NCI-H748 (cell line): ENCODE measurements around the gene FAM216A.
A peak's percentile ranks its signal among the peaks of the same experiment; 100 is the strongest.
"Not testable (repeated sequence)": the region's sequence is repeated elsewhere in the genome, so short reads cannot be mapped to it uniquely, and the experiment has no call there.

ENCODE experiments used
- DNase-seq: peaks from one replicate; lab custom pipeline; 2025; ENCODE audit not compliant: unreplicated experiment; lab: John Stamatoyannopoulos, UW

FAM216A gene

DNA sequence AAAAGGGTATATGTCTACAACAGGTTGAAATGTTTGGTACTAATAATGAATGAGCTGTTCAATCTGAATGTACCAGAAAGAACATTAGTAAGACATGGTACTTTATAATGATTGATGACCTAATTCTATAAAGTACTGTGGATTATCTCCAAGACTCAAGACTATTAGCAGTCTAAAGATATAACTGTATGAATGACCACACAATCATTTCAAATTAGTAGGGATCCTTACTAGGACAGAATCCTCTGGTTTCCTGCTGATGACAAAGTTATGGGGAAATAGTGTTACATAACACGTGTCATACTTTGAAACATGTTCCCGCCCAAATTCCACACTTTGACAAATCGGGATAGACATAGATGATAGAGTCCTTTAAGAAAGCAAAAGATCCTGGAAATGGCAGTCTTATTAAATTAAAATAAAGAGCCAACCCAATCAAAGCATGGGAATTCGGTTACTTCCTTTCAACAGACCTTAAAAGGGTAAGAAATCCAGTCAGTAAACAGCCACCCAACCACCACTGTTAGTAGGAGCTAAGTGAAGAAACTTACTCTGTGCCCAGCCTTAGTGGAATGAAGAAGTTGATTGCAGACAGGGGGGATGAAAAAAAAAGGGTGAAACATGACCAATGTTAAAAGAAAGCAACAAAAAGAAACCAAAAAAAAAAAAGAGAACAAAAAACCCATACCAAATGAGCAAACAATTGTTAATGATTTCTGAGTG is 30.5 kb downstream of the FAM216A start:
- no peak for DNase-seq

DNA sequence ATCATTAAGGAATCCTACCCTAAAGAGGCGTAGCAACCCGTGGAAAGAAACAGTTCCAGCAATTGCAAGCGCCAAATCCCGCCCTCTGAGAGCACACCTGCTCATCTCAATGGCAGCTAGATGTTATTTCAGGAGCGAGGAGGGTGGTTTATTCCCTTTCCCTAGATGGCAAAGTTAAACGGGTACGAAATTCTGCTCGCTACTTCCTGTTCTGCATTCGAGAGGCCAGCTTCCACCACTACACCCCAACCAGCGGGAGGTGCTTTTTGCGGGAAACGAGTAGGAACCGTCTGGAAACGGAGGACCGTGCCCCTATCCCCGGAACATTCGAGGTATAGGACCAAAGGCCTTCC is 32.7 kb downstream of the FAM216A start:
- DNase-seq, result peak; percentile 70

DNA sequence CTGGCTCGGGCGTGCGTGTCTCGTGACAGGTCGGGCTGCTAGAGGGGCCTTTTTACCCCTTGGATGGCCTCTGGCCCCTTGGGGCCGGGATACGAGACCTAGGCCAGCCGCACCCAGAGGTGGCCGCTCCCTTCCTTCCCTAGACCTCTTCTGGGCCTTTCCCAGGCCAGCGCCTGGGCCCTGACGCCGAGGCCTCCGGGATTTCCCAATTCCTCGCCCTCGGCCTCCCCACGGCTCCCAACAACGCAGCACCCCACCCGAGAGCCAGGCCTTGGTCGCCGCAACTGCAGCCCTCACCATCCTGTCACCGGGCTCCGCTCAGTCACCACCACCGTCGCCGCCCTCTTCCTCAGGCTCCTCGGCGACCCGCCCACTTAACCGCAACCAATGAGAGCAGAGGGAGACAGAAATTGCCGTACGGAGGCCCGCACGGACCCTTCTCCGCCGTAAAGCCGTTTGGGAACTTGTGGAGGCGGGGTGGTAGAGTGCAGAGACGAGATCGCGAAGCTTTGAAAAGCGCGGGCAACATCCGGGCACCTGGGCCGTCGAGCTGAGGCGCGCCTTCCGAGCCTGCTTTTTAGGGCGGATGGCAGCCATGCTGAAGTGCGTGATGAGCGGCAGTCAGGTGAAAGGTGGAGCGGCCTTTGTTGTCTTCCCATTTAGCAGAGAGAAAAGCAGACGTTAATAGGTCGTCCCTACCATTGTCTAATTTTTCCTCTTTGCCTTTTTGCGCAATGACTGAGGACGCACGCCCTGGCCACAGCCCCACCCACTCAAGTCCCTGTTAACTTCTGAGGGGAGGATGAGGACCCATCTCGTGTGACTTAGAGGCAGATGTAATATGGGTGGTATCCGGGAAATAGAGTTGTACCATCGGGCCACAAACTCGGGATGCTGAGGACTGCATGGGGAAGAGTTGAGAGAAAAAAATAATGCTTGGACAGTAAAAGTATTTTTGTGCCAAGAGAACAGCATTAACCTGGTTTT is 33.4 kb downstream of the FAM216A start, which contains the start of the genes RAD9B and VPS29:
Gene RAD9B, plus strand, starts transcription at position 580 of the 987 bp plus-strand sequence. Its CDS starts 7 bp downstream, at position 587.
Gene VPS29, minus strand, starts transcription at position 360 of the 987 bp plus-strand sequence. Its CDS starts 60 bp downstream, at position 300.
- peak; percentile 99 for DNase-seq

DNA sequence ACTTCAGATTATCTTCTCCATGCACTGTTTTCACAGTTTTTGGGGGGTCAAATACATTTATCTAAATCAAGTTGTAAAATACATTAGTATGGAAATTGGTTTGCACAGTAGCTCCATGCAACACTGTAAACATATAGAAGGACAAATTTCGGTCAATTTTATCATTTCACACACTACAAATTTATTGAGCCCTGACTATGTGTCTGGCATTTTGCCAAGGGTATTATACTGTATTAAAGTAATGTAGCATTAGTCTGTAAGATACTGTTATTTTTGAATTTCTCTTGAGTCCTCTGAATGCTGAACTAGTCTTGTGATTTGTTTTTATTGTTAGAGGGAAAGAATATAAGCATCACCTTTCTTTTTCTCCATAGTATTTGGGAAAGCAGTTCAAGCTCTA is 34.8 kb downstream of the FAM216A start:
- DNase-seq, result no peak

DNA sequence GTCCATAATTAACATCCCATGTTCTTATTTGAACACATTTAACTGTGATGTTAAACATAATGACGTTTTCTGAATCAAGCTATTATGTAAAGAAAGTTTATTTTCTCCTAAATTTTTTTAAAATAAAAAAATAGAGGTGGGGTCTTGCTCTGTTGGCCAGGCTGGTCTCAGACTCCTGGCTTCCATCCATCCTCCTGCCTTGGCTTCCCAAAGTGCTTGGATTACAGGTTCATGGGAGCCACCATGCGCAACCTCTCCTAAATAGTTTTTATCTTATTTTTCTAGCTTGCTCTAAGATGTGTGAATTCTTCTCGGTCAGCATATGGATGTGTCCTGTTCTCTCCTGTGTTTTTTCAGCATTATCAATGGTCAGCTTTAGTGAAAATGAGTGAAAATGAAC is 36.7 kb downstream of the FAM216A start:
- no peak for DNase-seq

DNA sequence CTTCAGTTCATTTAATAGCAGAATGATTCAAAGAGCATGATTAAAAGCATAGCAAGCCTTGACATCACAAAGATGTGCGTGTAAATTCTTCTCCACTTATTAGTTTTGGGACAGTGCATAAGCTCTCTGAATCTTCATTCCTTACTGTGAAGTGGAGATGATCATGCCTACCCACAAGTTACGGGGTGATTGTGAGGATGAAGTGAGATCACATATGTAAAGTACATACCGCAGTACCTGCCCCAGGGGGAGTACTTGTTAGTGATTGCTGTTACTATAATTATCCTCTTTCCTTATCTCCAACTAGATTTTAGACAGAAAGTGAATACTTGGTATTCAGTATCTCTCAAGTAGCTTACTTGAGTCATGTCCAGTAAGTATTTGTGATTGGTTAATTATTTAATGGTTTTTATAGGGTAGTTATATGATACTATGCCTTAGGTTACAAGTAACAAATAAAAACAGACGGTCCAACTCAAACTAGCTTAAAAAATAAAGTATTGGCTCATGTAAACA is 39.5 kb downstream of the FAM216A start:
- DNase-seq, result no peak

DNA sequence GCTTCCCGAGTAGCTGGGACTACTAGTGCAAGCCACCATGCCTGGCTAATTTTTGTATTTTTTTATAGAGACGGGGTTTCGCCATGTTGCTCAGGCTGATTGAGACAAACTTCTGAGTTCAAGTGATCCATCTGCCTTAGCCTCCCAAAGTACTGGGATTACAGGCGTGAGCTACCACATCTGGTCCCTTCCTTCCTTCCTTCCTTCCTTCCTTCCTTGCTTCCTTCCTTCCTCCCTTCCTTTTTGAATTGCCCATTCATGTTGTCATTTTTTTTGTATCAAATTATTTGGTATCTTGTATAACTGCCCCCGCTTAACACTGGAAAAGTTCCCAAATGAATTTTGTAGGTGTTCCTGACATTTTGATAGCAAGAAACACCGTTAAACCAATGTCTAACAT is 45.2 kb downstream of the FAM216A start:
- DNase-seq, result no peak

DNA sequence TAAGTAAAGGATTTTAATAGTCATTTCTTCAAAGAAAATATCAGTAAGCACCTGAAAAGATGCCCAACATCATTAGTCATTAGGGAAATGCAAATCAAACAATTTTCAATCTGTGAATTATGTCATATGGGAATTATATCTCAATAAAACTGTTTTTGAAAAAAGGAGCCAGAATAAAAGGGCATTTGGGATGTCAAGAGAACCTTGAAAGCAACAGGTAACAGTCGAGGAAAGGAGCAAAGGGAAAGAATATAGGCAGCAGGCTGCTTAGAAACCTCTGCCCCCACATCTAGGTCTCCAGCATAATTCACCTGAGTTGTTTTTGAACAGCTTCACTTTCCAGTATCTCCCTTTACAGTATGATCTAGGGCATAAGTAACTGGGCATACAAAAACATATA is 45.7 kb downstream of the FAM216A start:
- no peak for DNase-seq

DNA sequence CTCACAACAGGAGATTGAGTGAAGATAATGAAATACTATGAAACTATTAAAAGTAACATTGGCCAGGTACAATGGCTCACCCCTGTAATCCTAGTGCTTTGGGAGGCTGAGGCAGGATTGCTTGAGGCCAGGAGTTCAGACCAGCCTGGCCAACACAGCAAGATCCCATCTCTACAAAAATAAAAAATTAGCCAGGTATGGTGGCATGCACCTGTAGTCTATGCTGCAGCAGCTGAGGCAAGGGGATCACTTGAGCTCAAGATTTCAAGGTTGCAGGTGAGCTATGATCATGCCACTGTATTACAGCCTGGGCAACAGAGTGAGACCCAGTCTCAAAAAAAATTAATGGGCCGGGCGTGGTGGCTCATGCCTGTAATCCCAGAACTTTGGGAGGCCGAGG is 48.4 kb downstream of the FAM216A start:
- no peak for DNase-seq

DNA sequence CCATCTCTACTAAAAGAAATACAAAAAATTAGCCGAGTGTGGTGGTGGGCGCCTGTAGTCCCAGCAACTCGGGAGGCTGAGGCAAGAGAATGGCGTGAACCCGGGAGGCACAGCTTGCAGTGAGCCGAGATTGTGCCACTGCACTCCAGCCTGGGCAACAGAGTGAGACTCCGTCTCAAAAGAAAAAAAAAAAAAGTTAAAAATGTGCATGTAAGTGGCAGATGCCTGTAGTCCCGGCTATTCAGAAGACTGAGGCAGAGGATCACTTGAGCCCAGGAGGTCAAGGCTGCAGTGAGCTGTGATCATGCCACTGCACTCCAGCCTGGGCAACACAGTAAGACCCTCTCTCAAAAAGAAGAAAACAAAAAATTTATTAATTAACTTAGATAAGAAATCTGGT is 49.4 kb downstream of the FAM216A start:
- DNase-seq, result not testable (repeated sequence)

DNA sequence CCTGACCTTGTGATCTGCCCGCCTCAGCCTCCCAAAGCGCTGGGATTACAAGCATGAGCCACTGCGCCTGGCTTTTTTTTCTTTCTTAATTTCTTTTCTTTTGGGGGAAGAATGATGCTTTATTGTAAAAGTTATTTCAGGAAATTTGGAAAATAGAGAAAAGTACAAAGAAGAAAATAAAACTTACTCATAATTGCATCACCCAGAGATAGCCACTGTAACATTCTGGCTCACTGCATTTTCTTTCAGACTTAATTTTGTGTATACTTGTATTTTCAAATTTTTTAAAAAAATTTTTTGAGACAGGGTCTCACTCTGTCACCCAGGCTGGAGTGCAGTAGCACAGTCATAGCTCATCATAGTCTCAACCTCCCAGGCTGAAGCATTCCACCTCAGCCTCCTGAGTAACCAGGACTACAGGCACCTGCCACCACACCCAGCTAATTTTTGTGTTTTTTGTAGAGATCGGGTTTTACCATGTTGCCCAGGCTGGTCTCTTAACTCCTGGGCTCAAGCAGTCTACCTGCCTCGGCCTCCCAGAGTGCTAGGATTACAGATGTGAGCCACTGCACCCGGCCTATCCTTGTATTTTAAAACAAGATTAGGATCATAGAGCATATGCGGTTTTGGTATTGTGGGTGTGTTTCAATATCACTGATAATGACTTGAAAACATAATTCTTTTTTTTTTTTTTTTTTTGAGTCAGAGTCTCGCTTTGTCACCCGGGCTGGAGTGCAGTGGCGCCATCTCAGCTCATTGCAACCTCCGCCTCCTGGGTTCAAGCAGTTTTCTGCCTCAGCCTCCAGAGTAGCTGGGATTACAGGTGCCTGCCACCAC is 52.4 kb downstream of the FAM216A start:
- not testable (repeated sequence) for DNase-seq

DNA sequence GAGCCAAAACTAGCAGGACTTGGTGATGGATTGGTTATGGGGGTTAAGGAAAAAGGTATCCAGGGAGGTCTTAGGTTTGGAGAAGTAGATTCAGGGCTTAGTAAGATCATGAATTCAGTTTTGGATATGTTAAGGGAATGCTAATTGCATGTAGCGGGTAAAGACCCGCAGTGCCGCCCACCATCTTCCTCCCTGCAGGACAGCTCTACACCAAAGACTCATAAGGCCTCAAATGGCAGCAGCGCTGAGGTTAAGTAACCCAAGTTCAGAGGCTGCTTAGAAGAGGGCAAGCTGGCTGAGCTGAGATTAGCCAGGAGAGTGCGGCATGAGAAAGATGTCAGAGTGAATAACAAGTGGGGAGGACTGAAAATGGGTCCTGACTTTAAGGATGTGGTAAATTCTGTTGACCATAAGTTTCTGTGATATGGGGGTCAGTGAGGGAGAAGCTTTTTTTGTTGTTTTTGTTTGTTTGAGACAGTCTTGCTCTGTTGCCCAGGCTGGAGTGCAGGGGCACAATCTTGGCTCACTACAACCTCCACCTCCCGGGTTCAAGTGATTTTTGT is 59.7 kb downstream of the FAM216A start:
- DNase-seq, result no peak

DNA sequence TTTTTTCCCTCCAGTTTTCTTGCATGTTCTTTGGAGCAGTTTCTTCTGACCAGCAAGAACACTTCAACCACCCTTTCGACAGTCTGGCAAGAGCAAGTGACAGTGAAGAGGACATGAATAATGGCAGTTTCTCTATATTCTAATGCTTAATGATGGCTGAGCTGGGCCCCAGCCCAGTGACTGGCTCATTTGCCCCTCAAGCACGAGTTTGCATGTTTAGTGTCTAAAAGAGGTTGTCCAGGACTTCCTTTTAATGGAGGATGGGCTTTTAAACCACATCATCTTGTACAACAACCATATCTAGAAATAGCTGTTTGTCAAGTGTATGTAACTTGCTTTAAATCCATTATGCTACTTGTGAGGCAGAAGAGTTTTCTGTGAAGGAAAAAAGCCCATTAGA is 61.9 kb downstream of the FAM216A start:
- DNase-seq, result no peak

DNA sequence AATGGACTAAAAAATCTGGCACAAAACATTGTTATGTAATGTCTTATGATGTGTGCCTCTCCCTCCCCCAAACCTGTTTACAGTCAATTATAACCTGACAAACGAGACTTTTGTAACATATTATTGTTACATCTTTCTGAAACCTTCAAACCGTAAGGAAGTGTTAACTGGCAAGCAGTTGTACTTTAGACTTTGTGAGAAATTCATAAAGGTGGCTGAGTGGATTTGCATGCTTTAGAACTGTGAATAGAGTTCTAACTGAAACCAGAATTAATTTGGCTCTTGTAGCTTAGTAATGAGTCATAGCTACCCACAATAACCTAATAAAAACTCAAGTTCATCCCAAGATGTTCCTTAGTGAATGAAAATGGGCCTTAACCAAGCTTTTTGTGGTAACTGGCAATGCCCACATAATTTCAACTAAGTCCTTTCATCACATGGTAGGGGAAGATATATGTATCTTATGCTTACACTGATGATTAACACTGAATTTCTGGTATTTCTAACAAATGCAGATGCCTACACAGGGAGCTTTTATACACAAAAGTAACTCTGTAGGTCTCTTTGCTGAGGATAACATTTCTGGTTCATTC is 63.2 kb downstream of the FAM216A start:
- DNase-seq, result no peak

DNA sequence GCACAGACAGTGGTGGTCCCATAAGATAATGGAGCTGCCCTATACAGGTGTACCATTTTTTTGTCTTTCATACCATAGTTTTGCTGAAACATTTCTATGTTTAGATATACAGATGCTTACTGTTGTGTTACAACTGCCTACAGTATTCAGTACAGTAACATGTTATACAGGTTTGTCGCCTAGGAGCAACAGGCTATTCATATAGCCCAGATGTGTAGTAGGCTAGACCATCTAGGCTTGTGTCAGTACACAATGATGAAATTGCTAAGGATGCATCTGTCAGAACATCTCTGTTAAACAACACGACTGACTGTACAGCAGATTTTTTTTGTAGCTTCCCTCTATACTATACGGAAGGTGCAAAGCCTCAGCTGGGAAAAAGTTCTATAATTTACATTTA is 64.0 kb downstream of the FAM216A start:
- DNase-seq, result no peak

DNA sequence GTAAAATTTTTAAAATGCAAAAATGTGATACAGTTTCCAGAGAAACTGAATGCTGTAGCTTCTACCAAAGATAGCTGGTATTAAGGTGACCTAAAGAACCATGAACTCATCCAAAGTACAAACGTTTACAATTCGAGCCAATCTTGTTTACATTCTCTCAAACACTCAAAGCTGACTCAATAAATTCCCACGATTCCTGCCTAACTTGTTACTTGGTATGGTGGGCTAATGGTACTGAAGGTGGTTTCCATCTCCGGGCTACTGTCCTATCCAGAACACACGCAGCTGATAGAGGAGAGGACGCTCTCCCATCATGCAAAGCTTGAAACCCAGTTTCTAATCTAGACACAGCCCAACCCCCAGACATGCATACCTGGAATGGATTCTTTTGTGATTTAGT is 65.0 kb downstream of the FAM216A start:
- no peak for DNase-seq

DNA sequence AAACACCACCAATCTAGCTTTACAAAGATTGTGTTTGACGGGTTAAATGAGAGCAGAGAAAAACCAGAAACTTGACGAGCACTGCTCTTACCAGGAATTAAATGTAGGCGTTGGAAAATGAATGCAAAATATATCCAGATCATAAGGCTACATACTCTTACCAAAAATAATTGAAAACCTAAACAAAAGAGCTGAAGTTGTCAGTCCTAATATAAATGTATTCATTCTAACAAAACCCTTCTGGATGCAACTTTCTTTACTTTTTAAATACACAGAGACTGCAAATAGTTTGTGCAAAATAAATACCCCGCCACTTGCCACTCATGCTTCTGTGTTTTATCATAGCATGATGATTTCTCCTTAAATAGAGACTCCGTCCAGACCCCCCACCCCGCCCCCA is 66.2 kb downstream of the FAM216A start:
- no peak for DNase-seq

DNA sequence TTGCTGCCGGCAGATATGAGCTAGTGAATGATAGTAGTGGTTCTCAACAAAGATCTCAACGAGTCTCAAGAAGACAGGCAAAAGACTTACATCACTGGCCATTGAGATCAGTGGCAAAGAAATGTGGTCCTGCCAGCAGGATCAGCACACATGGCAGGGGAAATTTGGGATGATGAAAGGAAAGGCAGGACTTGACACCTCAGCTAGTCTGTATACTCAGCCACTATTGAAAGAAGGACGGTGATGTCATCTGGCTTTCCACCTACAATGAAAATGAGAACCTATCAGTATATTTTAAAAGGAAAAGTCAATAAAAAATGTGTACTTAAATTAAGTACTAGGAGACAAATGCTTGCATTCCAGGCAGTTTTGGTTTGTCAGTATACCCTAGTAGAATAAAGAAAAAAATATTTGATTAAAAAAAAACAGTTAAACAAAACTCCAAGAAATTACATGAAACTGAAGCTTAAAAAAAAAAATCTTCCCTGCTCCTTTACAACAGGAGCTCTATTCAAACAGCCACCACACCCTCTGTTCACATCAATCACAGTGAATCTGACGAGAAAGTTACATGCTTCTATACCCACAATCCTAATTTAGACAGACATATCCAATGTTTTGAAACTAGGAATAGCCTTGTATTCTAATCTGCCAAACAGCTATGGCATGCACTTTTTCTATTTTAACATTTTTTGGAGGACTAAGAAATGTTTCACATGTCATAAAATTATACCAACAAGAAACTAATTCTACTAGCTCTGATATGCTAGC is 68.4 kb downstream of the FAM216A start:
- DNase-seq, result no peak

DNA sequence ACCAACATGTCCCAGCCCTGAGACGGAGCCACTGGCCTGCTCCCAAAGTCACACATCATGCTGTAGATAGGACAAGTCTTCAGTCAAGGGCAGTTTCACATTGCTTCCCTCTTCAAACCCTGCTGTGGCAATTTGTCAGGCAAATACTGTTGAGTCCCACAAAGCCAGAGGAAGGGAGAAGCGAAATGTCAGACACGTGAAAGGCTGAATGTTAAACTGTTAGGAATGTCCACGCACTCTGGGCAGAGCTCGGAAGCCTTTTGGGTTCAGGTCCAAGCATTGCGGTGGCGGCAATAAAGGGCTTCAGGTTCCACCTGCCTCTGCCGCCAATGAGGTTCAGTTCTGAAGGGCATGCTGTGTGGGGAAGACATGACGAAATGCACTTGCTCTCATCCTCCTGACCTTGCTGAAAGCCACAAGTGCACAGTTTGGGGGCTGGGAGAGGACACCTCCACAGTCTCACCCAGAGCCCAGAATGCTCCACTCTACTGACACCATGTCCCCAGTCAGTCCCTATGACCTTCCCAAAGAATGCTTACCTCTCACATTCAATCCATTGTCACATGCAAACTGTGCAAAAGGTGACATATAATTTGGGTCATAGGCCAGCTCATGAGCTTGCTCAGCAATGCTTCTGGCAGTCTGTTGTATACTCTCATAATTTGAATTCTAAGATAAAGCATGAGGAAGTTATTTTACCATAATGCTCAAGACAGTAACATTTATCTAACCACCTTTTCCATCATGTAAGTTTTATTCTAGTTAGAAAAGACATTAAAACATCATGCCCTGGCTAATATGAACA is 69.2 kb downstream of the FAM216A start:
- no peak for DNase-seq
